DMS 273 treated with DMSO at 0.1 percent for 48 hours (cell line): Measurements from ENCODE around the gene EVA1C.
"Not testable (repeated sequence)": the region's sequence is repeated elsewhere in the genome, so short reads cannot be mapped to it uniquely, and the experiment has no call there.

ENCODE experiments used
- DNase-seq: peaks from one replicate; lab custom pipeline; 2025; lab: John Stamatoyannopoulos, UW

The EVA1C gene

GRCh38 chr21:32412162-32413014 is at the start of gene EVA1C:
EVA1C (plus strand) TSS chr21:32412706; CDS start chr21:32412854, 148 bp downstream.
- DNase-seq = no peak

DNA sequence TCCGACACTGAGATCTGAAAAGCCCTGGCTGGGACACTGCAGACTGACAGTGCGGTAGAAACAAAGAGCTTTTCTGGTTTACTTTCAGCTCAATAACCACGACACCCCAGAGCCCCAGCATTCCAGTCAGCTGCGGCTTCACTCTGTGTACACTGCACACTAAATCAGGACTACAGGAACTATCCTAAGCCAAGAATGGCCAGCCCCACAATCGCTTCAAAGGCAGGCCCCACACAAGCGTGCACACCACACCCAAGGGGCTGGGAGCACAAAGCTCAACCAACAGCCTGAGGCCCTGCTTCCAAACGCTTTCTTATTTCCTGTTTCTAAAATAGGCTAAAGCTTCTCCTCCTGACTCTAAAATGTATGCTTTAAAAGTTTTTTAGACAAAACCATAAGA is 48.1 kb upstream of the EVA1C start:
- no peak for DNase-seq

DNA sequence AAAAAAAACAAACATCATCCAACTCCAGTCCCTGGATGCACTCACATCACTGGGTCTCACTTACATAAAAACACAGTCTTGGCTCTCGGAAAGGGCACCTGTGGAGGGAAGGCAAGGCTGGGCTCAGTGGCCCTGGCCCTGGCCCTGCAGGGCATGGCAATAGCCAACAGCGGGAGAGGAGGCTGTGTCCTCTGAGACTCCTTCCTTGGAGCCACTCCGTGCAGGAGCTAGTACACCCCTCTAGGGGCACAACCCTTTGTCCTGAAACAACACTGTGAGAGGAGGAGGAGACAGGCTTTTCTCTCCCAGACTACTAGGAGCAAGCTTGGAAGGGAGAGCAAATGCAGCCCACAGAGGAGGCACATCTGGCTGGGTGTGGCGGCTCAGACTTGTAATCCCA is 47.7 kb upstream of the EVA1C start:
- no peak for DNase-seq

DNA sequence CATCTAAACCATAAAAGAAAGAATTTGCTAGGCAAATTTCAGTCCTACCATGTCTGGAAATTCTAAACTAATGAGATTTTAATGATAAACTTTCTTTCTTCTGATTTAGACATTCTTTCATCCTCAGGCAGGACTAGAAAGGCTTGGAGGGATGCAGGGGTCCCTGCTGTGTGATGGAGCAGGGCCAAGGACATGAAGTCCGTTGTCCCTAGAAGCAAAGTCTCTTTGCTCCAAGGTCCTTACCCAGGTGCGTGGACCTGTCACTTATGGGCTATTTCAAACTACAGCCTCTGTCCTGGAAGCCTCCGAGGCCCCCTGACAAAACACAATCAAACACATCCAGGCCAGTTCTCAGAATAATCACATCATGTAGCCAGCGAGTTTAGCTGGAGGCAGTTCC is 46.3 kb upstream of the EVA1C start:
- DNase-seq = no peak

DNA sequence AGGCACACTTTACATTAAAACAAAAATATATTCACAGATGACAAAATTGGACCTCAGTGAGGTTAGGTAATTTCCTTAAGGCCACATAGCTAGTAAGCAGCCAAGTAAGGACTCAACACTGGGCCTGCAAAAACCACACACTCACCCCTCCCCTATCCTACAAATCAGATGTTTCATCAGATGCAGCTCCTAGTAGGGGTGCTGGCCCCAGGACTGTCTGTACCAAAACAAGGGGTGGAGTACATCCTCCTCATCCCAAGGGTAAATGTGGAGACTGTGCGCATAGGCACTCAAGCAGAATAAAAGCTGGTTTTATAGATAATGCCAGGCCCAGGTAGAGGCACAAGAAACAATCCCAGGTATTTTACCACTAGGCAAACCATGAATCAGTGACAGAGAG is 45.3 kb upstream of the EVA1C start:
- DNase-seq = no peak

DNA sequence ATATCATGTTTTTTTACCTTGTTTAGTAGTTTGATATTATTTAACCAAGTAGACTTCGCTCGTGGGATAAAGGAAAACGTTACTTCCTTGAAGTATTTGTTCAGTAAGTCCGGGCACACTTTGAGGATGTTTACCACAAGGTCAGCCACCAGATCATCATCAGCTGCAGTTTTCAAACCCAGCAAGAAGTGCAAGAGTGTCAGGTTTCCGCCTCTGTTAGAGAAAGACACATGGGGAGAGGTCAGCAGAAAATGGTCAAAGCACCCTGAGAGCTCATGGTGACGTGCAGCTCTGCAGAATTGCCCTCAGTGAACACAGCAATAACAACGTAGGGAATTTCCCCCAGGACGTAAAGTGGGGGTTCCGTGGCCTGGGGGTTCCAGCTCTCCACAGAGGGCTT is 44.1 kb upstream of the EVA1C start:
- DNase-seq = no peak

DNA sequence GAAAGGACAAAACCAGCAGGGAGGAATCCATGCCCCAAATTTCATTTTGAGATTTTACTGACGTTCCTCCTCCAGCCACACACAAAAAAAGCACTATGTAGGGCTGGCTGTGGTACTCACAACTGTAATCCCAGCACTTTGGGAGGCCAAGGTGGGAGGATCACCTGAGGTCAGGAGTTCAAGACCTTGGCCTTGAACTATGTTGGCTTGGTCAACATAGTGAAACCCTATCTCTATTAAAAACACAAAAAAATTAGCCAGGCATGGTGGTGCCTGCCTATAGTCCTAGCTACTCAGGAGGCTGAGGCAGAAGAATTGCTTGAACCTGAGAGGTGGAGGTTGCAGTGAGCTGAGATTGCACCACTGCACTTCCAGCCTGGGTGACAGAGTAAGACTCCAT is 43.5 kb upstream of the EVA1C start:
- not testable (repeated sequence) for DNase-seq

DNA sequence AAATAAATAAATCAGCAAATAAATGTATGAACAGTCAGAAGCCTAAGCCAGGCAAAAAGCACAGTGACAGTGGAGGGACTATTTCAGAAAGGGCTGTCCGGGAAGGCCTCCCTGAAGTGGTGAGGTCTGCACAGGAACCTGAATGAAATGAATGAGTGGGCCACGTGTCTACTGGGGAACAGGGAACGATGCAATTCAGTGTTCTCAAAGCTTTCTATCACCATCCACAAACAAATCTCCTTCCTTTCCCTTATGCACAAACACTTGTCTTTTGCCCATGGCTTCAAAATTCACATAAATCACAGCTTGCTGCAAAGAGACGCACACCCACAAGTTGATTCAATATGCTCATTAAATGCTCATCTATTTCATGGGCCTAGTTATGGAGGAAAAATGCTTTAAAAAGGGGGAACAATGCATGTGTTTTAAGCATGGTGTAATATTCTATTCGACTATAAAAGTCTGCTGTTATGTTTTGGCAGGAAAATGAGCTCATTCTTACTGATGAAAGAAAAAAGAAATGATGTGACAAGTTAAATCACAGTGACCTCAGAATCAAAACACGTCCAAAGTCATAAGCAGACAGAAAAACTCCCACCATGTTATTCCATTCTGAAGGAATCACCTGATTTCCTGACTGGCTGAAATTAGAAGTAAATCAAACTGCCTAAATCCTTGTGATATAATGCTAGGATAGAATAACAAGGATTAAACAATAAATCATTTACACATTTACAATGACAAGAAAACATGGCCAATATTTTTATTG is 41.3 kb upstream of the EVA1C start:
- no peak for DNase-seq

- no peak for DNase-seq
Measured at GRCh38 chr21:32371913-32372314, 40.6 kb upstream of the EVA1C start.

DNA sequence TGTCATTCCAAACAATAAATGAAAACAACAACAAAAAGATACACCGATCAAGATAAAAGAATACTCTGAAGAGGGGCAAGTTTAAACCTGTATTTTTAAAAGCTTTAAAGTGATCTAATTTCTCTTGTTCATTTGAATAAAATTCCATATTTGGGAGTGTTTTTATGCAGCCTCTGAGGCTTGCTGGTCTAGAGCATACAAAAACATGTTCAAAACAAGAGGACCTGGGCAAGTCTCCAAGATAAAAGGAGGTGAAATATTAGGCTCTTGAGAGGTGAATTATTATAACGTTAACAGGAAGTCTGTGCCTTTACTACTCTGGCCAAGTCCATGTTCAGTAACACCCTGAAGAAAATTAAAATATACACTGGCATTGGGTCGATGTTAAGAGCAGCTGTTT is 39.8 kb upstream of the EVA1C start:
- DNase-seq = no peak

DNA sequence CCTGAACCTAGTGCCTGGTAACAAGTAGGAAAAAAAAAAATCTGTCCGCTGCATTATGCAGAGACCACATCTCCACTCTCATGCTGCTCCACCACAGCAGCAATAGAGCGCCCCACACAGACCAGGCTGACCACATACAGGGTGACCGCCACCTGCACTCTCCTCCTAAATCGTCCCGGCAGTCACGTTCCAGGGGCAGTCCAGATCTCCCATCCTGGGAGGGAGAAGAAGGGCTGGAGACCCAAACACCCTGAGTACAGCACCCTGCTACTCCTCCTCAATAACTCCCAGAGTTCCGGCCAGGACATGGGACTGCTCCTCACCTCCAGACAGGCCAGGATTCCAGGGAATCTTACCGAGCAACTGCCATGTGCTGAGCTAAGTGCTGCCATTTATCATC is 35.0 kb upstream of the EVA1C start:
- DNase-seq = no peak

- no peak for DNase-seq
Measured at GRCh38 chr21:32377991-32378390, 34.5 kb upstream of the EVA1C start.

DNA sequence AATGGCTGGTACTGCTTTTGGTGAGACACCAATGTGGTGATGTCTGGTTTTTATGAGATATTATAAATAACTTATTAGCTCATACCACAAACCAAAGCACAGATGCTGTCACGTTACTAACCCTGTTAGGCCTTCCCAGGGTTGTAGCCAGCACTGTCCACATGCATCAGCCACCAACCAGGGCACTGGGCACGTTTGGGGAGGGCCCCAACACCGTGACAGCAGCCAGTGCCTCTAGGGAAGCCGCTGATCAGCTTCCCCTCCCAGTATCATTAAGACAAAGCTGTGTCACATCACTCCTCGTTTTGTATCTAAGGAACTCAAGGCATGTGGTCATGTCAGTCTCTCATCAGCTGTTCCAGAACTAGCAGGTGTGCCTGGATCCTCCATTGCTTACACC is 33.5 kb upstream of the EVA1C start:
- no peak for DNase-seq

- DNase-seq = no peak
Measured at GRCh38 chr21:32380940-32381339, 31.6 kb upstream of the EVA1C start.

DNA sequence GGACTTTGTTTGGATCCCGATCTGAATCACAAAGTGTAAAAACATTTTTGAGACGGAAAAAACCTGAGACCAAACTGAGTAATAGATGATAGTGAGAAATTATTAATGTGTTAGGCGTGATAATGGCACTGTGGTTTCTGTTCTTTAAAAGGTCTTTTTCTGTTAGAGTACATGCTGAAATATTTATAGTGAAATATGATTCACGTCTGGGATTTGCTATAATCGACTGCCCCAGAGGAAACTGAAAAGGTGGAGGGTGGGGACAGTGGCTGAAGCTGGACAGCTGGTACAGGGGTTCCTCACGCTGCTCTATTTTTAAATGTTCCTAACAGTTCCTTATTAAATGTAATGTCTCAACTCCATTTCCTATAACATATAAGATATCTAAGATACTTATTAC is 30.9 kb upstream of the EVA1C start:
- DNase-seq = no peak

- DNase-seq = no peak
Measured at GRCh38 chr21:32382108-32382644, 30.3 kb upstream of the EVA1C start.

DNA sequence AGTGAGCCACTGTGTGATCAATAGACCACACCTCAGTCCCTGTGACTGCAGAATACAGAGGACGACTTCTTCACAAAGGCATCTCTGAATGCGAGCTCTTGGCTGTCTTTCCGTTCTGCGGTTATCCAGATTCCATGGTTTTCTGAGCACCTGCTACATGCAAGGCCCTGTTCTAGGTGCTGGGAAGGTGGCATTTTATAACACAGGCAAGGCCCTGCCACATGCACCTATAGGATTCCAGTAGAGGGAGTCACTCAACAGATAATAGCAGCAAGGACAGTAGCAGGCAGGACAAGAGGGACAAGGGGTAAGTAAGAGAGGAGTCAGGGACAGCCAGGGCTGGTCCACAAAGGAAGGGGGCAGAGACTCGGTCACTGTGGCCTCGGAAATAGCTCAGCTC is 28.7 kb upstream of the EVA1C start:
- no peak for DNase-seq

GRCh38 chr21:32386195-32386870 is 26.2 kb upstream of the EVA1C start:
- no peak for DNase-seq

DNA sequence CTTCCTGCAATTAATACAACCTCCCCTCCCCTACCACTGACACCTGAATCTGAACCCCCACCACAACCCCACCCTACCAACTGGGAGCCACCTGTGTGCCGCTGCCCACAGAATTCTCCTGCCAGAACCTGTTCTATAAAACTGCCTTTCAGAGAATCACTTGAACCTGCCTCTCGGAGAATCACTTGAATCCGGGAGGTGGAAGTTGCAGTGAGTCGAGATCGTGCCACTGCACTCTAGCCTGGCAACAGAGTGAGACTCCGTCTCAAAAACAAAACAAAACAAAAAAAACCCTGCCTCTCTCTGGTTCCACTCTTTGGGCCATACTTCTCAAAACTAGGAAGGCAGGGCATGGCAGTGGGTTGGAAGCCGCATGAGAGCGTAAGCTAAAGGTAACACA is 25.4 kb upstream of the EVA1C start:
- no peak for DNase-seq

DNA sequence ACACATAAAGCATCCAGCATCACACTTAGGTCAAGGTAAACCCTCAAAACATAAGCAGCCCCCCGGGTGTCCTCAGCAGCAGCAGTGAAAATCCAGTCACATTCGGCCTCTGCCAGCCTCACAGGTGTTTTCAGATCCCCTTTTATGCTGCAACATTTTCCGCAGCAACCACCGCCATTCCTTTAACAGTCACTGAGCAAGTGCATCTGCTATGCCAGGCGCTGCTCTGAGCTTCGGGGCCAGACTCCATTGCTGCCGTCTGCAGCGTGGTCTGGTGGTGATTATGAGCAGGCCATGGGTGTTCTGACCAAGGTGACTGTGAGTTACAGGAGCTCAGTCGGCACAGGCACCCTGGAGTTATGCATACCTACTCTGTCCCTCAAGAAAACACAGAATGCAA is 24.2 kb upstream of the EVA1C start:
- DNase-seq = no peak

GRCh38 chr21:32389337-32390015 is 23.0 kb upstream of the EVA1C start:
- DNase-seq = no peak
